Skin epidermis (tissue), 12 donors: ENCODE results near the gene NTRK2.
A peak's percentile ranks its signal among the peaks of the same experiment; 100 is the strongest.

ENCODE experiments used
- H3K27ac ChIP-seq, 21 experiments: fragments of 200-600 bp; sonication (generic) in 11 of 21; one replicate each; pipeline ENCODE4 v1.5.0; 2020; ENCODE audit warnings: mild to moderate bottlenecking in 3 of 21, inconsistent platforms in 2 of 21, moderate library complexity in 2 of 21
- H3K4me3 ChIP-seq, 7 experiments: fragments of 200-600 bp; sonication (generic) in 2 of 7; one replicate each; pipeline ENCODE4 v1.5.0; 2020; ENCODE audit warnings: inconsistent platforms in 2 of 7, mild to moderate bottlenecking in 2 of 7, moderate library complexity in 1 of 7

The NTRK2 gene

DNA sequence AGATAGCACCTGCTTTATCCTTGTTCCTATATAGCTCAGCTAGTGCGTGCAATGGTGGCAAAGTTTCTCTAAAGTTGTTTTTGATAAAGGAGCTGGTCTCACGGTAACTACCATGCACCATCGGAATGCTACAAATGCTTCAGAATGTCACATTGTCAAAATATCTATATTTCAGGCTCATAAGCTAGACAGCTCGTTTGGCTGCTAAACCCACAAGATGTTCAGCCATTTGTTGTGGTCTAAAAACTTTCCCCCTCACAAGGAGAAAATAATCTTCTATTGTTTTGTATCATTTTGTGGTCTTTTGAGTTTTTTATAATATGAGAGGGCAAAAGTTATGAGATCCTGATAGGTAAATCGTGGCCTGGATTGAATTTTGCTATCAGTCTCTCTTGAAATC lies 137.9 kb downstream of the NTRK2 start:
- H3K4me3 ChIP-seq = no peak overlapping the region

DNA sequence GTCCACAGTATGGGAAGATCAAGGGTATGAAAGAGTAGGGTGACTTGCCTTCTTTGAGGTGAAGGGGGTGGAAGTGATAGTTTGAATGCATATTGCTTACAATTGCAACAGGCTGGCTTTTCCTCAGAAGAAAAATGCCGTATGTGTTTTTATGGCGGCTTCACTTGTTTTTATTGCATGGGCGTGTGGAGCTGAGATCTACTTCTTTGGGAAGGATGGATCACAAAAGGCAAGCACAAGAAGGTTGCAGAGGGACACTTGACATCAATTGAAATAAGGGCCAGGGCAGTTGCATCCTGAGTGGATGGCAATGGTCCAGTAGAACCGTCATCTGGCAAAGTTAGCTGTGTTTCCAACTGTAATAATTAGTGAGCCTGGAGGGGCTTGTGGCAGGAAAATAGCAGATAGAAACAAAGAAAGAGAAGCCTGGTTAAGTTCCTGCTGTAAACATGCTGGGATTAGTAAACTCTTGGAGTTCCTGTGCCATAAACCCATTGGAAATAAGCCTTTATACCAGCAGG lies 138.4 kb downstream of the NTRK2 start:
- H3K27ac ChIP-seq = no peak overlapping the region
- no peak overlapping the region for H3K4me3 ChIP-seq

More for the DNA sequence above, 137.9 kb downstream of the NTRK2 start:
- H3K27ac ChIP-seq = no peak overlapping the region

DNA sequence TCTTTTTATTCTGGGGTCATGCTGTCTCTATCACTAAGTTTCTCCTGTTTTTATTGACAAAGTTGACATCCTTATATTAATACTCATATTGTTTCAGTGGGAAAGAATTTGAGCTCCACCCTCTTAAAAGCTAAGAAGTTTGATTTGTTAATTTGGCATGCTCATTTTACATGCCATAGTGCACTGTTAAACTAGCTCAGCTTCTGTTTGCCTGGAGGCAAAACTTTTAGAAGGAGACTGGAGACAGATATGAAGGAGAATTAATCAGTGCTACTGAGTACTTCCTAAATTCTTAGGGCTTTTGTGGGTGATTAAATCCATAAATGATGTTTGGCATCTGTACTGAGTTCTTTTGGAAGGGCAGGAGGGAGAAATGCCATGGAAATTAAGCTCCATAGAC lies 138.9 kb downstream of the NTRK2 start:
- H3K4me3 ChIP-seq = no peak overlapping the region
- H3K27ac ChIP-seq = no peak overlapping the region

DNA sequence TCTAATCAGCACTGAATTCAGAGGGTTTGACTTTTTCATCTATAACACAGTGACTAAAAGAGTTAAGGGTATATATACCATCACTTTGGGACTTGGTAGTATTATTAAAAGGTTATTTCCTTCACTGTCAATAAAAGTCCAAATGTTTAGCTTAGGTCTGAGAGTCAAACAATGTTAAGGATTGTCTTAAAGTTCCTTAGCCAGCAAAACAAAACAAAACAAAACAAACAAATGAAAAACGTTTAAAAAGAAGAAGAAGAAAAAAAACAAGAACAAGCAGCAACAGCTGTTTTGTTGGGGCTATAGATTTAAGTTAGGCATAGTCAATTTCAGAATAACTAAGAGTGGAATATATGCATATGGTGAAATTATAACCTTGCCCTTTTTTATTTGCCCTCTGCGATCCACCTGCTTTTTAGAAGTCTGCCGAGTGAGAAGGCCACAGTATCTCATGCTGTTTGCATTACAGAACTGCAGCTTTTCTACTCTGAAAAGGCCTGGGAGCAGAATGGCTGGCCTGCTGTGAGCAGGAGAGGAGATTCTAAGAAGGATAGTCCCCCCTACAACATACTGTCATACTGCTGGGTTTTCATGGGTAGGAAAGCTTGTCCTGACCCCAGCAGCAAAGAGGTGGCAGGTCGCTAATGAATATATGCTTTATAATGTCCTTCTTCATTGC lies 141.7 kb downstream of the NTRK2 start:
- no peak overlapping the region for H3K27ac ChIP-seq

DNA sequence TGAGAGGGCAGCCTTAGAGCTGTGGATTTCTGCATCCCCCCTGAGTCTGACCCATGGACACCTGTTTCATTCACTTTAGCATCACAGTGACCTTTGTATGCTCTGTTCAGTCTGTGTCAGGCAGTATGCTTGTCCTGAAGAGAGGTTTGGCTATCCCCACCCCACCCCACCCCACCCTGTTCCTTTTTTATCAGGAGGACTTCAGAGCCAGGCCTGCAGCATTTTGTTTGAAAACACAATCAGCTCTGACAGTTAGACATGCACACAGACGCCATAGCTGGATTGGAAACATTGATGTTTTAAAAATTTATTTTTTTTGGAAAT lies 142.2 kb downstream of the NTRK2 start:
- H3K27ac ChIP-seq = no peak overlapping the region

More for the DNA sequence above, 141.7 kb downstream of the NTRK2 start:
- no peak overlapping the region for H3K4me3 ChIP-seq

DNA sequence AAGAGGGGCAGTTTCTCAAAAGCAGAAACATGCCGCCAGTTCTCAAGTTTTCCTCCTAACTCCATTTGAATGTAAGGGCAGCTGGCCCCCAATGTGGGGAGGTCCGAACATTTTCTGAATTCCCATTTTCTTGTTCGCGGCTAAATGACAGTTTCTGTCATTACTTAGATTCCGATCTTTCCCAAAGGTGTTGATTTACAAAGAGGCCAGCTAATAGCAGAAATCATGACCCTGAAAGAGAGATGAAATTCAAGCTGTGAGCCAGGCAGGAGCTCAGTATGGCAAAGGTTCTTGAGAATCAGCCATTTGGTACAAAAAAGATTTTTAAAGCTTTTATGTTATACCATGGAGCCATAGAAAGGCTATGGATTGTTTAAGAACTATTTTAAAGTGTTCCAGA lies 142.8 kb downstream of the NTRK2 start:
- Histone ChIP-seq H3K27ac (no peak overlapping the region), H3K4me3 (no peak overlapping the region)

More for the DNA sequence above, 142.2 kb downstream of the NTRK2 start:
- no peak overlapping the region for H3K4me3 ChIP-seq

DNA sequence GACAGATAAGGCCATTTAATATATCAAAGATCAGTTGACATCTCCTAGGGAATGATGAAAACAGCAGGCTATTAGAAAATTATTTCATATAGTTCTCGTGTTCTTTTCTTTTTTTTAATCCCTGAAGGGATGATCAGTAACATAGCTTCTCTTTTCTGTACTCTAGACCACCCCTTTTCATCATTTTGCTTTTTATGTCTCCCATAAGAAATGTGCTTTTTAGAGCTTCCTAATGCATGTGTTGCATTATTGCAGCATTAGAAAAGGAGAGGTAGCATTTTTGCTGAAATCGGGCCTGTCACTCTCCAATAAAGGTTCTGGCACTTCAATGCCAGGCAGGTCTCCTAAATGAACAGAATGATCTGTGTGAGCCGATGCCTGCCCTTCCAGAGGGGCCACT lies 143.3 kb downstream of the NTRK2 start:
- H3K27ac ChIP-seq = no peak overlapping the region

DNA sequence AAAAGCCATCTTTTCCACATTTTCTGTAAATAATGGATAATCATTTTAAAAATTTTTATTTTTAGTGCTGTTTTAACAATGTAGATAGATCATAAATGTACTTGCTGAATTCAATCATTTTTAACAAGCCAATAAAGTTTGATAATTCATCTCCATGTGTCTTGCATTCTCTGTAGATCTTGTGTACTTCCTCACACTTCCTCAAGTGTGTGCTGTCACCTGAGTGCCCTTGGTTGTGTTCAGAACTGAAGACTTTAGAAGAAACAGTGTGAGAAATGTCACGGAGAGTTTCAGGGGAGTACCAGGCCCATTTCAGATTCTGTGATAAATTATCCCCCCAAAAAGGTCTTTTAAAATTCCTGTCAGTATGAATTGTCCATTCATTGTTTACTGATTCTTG lies 146.0 kb downstream of the NTRK2 start:
- no peak overlapping the region for H3K27ac ChIP-seq
- H3K4me3 ChIP-seq = no peak overlapping the region

More for the DNA sequence above, 143.3 kb downstream of the NTRK2 start:
- no peak overlapping the region for H3K4me3 ChIP-seq

DNA sequence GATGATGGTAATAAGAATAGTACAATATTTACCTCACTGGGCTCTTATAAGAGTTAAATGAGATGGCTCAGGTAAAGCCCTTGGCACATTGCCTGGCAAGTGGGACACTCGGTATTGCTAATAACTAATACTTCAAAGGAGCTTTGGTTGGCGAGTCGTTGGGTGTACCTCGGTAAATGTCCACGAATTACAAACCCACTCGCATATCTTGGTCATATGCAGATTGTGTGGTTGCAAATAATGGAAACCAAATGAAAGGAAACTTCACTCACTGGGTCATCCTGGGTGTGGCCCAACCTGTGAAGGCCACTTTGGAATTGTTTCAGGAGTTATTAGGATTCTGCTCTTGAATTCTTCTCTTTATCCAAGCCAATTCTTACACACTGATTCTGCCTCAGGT lies 147.5 kb downstream of the NTRK2 start:
- Histone ChIP-seq H3K27ac (no peak overlapping the region), H3K4me3 (no peak overlapping the region)

DNA sequence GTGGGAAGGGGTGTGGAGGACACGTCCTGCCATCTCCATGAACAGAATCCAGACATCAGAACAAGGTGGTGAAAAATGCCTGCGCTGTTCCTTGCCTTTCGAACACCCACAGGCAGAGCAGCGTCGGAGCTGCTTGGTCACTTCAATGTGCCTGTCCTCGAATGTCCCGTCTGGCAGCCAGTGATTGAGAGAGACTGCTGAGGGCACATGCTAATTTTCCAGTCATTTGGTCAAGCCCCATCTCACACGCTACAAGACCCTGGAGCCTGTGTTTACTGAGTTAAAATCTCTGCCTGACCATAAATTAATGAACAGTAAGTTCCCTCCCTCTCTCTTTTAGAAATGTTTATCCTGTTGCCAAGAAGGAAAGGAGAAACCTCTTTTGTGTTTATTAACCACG lies 149.3 kb downstream of the NTRK2 start:
- no peak overlapping the region for H3K27ac ChIP-seq

DNA sequence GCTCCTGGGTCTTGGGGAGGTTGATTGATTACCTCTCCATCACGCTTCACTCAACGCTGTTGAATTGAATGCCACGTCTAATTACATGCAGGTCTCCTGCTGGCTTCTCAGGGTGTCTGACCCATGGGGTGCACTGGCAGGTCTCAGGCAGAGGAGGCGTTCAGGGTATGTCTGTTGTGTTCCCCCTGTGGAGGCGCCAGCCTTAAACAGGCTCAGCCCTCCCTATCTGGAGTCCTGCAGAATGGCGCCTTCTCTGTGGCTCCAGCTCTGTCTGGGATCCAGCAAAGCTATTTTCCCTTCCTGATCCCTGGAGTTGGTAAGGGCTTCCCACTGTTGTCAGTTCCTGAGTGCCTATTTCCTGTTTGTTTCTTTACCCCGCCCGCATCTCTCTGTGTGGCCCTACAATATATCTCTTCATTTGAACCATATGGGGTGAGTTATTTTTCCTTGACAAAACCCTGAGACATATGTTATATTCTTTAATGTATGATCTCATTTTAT lies 150.0 kb downstream of the NTRK2 start:
- H3K27ac ChIP-seq = no peak overlapping the region
- H3K4me3 ChIP-seq = no peak overlapping the region

More for the DNA sequence above, 149.3 kb downstream of the NTRK2 start:
- H3K4me3 ChIP-seq = no peak overlapping the region

DNA sequence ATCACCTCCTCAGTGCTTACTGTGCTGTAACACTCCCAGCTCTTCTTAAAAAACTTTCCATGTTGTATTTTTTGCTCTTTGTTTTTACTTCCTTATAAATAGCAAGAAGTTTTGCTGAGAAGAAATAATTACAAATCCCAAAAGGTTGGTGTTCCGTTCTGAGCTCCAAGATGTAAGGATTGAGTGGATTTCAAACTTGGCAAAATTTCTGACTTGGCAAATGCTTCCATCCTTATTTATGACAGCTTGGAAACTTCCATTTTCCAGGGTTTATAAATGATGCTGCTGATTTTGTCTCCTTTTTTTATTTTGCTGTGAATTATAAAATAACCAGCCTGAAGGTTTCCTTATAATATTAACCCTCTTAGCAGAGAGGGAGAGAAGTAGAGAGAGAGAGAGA lies 151.9 kb downstream of the NTRK2 start:
- Histone ChIP-seq H3K4me3 (no peak overlapping the region), H3K27ac (peak overlapping the region in 1 of 21 experiments; percentile 14)

DNA sequence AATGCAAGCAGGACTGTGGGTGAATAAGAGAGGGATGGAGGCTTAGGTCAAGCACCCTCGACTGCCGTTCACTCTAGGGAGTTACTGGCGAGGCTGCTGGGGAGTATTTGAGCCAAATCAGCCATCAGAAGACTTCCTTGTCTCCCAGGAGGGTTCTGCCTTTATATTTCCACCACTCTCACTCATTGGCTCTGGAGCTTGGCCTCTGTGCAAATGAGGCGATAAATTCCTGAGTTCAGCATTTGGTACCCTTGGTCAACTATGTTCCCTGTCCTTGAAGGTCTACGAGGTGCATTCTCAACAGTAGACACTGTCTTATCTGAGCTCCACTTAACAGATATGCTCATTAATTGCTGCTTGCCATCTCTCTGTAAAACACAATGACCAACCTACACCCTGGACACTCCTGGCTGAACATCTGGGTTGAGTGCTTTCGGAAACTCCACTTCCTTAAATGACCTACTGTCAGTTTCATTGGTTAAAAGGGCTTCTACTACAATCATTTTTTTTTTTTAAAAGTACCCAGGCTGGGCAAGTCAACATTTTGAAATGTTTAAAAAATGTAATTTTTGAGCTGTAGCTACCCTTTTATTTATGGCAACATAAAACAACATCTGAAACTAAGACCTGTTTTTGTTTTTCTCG lies 153.2 kb downstream of the NTRK2 start:
- Histone ChIP-seq H3K4me3 (no peak overlapping the region), H3K27ac (peak overlapping the region in 3 of 21 experiments; percentile 38 to 61 (median 43))

DNA sequence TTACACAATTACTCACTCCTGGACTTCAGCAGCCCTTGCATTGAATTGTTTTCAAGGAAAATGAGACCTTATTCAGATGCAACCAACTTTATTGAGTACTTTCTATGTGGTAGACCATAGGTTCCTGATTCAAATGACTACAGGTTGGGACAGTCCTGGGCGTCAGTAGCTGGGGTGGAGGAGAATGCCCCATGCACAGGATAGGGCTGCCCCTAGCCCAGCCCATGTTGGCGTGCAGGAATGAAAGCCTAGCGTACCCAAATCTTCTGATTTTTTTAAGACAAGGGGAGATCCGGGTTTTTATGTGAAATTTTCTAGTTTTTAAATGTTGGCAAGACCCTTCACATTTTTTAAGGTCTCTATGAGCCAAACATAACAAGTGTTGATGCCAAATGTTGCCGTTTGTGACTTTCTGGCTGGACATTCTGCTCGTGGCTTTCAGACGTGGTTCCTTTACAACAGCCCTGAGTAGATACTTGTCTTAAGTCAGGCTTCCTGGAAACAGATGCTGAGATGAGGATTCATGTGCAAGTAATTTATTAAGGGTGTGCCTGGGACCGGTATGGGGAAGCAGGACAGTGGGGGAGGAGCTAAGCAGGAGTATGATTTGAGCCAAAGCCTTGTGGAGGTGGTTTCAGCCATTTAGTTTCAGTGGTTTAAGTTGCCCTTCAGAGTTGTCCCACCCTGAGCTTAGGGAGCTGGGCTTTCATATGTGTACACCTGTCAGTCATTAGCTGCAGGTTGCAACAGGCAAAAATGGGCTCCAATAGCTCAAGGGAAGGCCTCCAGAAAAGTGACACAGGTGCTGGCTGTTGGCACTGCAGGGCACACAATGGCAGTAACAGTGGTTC lies 154.1 kb downstream of the NTRK2 start:
- no peak overlapping the region for H3K4me3 ChIP-seq
- peak overlapping the region in 9 of 21 experiments; percentile 4 to 78 (median 47) for H3K27ac ChIP-seq

DNA sequence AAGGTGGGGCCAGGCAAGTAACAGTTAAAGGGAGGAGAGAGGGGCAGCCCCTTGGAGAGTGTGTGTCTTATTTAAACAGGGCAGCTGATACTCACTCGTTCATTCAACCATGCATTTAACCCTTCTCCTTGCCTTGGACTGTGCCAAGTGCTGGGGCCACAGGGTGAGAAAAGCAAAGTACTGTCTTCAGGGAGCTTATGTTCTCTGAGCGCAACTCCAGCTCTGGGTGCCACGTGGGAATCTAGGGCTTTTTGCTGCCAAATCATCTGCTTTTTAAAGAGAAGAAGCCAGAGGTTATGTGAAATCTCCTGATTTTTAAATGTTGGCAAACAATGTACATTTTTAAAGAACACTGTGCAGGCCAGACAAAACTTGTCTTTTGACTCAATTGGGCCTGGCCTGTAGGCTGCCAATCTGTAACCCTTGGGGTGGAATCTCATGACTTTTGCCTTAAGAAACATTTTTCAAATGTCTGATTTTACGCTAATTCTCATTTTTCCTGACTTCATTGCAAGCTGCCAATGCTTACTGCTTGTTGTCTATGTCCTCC lies 157.8 kb downstream of the NTRK2 start:
- Histone ChIP-seq H3K27ac (peak overlapping the region in 1 of 21 experiments; percentile 61), H3K4me3 (no peak overlapping the region)

DNA sequence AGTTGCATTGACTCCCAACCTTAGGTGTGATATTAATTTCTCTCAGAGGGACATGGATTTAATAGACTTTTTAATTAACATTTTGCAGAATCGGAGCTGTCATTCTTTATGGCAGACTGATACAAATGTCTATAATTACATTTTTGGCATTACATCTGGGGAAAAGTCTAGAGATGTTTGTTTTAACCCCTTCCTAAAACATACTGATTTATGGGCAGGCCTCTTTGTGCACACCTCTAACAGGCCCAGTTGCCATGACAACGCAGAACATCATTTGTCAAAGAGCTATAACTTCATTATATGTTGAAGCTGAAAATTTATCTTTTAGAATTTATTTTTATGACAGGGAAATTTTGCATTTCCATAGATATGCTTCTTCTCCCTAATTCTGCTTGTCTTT lies 158.5 kb downstream of the NTRK2 start:
- no peak overlapping the region for H3K4me3 ChIP-seq
- H3K27ac ChIP-seq = no peak overlapping the region

DNA sequence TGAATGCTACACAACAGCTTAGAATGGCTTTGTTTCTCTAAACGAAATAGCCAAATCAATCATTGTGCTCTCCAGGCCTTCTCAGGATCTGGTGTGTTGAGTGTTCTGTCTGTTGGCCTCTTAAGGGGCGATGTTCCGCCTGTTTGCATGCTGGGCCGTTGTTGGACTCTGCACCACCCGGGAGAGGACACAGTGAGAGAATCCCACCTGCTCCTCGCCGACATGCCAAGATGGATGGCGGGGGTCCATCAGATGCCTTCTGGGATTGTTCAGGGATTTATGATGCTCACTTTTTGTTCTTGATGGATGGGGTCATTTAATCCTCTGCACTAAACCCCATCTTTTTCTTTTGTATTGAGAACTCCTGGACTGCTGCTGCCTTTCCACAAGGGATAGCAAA lies 159.9 kb downstream of the NTRK2 start:
- no peak overlapping the region for H3K4me3 ChIP-seq
- H3K27ac ChIP-seq = no peak overlapping the region

DNA sequence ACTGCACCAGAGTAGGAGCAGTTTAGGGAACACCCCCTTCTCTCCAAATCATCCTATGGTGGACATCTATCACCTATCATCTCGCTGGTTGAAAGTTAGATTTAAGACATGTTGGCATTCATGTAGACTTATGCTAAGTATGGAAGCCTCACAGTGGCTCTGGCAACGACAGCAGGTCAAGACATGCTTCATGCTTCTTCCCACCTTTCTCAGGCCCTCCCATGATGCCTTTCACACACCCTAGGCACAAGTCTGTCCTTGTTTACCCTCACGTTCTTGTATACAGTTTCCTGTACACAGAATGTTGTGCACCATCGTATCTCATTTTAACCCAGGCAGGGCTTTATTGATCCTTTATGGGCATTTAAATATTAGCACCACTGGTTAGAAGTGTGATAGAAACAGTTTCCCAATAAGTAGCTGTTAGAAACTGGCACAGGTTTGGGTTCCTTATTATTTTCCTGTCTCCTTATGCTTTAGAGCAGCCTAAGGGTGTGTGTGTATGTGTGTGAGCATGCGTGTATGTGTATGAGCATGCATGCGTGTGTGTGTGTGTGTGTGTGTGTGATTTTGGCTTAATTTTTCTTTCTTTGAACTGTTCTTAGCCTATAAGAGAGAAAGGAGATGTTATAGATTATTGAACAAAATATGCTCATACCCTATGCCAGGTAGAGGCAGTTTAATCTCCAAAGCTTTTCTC lies 160.6 kb downstream of the NTRK2 start:
- no peak overlapping the region for H3K4me3 ChIP-seq
- H3K27ac ChIP-seq = peak overlapping the region in 2 of 21 experiments; percentile 47 to 50

DNA sequence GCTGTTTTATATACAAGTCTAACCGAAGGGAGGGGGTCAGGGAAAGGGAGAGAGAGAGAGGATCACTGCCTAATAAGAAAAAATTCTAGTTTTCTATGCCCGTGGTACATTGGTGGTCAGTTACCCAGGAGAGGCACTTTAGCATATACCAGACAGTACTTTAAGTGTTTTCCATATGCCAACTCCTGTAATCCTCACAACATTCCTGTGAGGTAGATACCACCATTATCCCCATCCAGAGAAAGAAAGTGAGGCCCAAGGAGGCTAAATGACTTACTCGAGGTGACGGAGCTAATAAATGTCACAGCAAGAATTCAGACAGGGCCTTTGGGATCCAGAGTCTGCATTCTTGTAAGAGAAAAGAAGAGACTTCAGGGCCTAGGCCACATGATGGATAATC lies 161.8 kb downstream of the NTRK2 start:
- Histone ChIP-seq H3K27ac (no peak overlapping the region), H3K4me3 (no peak overlapping the region)
